HEK293 (cell line): ENCODE results near the gene CACNA1C.

Experiments
- CTCF ChIA-PET: fragments of 350-600 bp; formaldehyde crosslinking; extraction: SDS; loops from one replicate; lab custom pipeline; 2021; ENCODE audit warnings: antibody characterized with exemption; lab: Yijun Ruan, JAX
- POLR2A ChIA-PET: fragments of 300-600 bp; formaldehyde crosslinking; extraction: SDS; loops from one replicate; lab custom pipeline; 2020; ENCODE audit warnings: antibody characterized with exemption, inconsistent platforms; lab: Yijun Ruan, JAX
- H3K27ac ChIP-seq: fragments of 200-500 bp; sonication (Bioruptor generic); 2 replicates; pipeline ENCODE4 v1.5.1; 2014; ENCODE audit warnings: low read depth, low read length, control low read depth, inconsistent platforms; ENCODE audit errors: extremely low read depth
- H3K36me3 ChIP-seq, 2 experiments: fragments of 200-500 bp in 1 of 2; sonication (Bioruptor generic) in 1 of 2; 1 replicate in 1 of 2; 2 replicates in 1 of 2; pipeline ENCODE4 v1.5.1; 2014 to 2017; ENCODE audit warnings: inconsistent platforms in 2 of 2, low read length in 2 of 2; ENCODE audit not compliant: control insufficient read depth in 2 of 2, insufficient read depth in 1 of 2
- H3K4me1 ChIP-seq: fragments of 200-500 bp; sonication (Bioruptor generic); 2 replicates; pipeline ENCODE4 v1.5.1; 2014; ENCODE audit warnings: mild to moderate bottlenecking, low read length, inconsistent platforms; ENCODE audit not compliant: control insufficient read depth, insufficient read depth
- H3K4me3 ChIP-seq: 2 replicates; pipeline ENCODE4 v1.5.1; 2011; ENCODE audit warnings: low read depth, mild to moderate bottlenecking, control low read depth, low read length, moderate library complexity
- H3K9me3 ChIP-seq: fragments of 200-500 bp; sonication (Bioruptor generic); 2 replicates; pipeline ENCODE4 v1.5.1; 2014; ENCODE audit warnings: low read depth, low read length, inconsistent platforms; ENCODE audit not compliant: control insufficient read depth, insufficient read depth
- GLI2 ChIP-seq: fragments of 450-650 bp; formaldehyde crosslinking; IDR thresholded peaks from 2 replicates; pipeline ENCODE4; 2017; ENCODE audit warnings: missing biosample characterization, missing genetic modification characterization, low read depth, borderline replicate concordance
- GLIS2 ChIP-seq: fragments of 450-650 bp; formaldehyde crosslinking; IDR thresholded peaks from 2 replicates; pipeline ENCODE4 v1.5.1; 2016; ENCODE audit warnings: missing biosample characterization, missing genetic modification characterization
- KLF16 ChIP-seq: fragments of 450-650 bp; formaldehyde crosslinking; IDR thresholded peaks from 2 replicates; pipeline ENCODE4 v1.5.1; 2017; ENCODE audit warnings: missing biosample characterization, missing genetic modification characterization
- MEIS1 ChIP-seq: sonication (generic); formaldehyde crosslinking; IDR thresholded peaks from 2 replicates; pipeline ENCODE4 v1.8.1; 2022; ENCODE audit warnings: missing genetic modification reagents, mild to moderate bottlenecking, borderline replicate concordance
- TSHZ1 ChIP-seq: fragments of 450-650 bp; formaldehyde crosslinking; IDR thresholded peaks from 2 replicates; pipeline ENCODE4 v1.5.1; 2016; ENCODE audit warnings: missing biosample characterization, missing genetic modification characterization, borderline replicate concordance
- ZBTB1 ChIP-seq: fragments of 450-650 bp; formaldehyde crosslinking; IDR thresholded peaks from 2 replicates; pipeline ENCODE4 v1.5.1; 2016; ENCODE audit warnings: missing biosample characterization, missing genetic modification characterization
- ZBTB48 ChIP-seq: fragments of 450-650 bp; formaldehyde crosslinking; IDR thresholded peaks from 2 replicates; pipeline ENCODE4 v1.5.1; 2016; ENCODE audit warnings: missing biosample characterization, missing genetic modification characterization
- ZFP69B ChIP-seq: fragments of 450-650 bp; formaldehyde crosslinking; IDR thresholded peaks from 2 replicates; pipeline ENCODE4 v1.5.1; 2016; ENCODE audit warnings: missing biosample characterization, missing genetic modification characterization
- ZNF114 ChIP-seq: fragments of 450-650 bp; formaldehyde crosslinking; IDR thresholded peaks from 2 replicates; pipeline ENCODE4 v1.5.0; 2017; ENCODE audit warnings: missing biosample characterization, missing genetic modification characterization
- ZNF138 ChIP-seq: fragments of 450-650 bp; formaldehyde crosslinking; IDR thresholded peaks from 2 replicates; pipeline ENCODE4 v1.5.1; 2016; ENCODE audit warnings: missing biosample characterization, missing genetic modification characterization, borderline replicate concordance
- ZNF18 ChIP-seq: fragments of 450-650 bp; formaldehyde crosslinking; IDR thresholded peaks from 2 replicates; pipeline ENCODE4 v1.5.1; 2016; ENCODE audit warnings: missing biosample characterization, missing genetic modification characterization
- ZNF214 ChIP-seq: fragments of 450-650 bp; formaldehyde crosslinking; IDR thresholded peaks from 2 replicates; pipeline ENCODE4 v1.5.1; 2017; ENCODE audit warnings: missing biosample characterization, mild to moderate bottlenecking, missing genetic modification characterization, borderline replicate concordance
- ZNF221 ChIP-seq: fragments of 450-650 bp; formaldehyde crosslinking; IDR thresholded peaks from 2 replicates; pipeline ENCODE4 v1.5.1; 2017; ENCODE audit warnings: missing biosample characterization, missing genetic modification characterization, borderline replicate concordance
- ZNF449 ChIP-seq: fragments of 450-650 bp; formaldehyde crosslinking; IDR thresholded peaks from 2 replicates; pipeline ENCODE4 v1.5.1; 2017; ENCODE audit warnings: missing biosample characterization, mild to moderate bottlenecking, missing genetic modification characterization, moderate library complexity
- ZNF549 ChIP-seq: fragments of 450-650 bp; IDR thresholded peaks from 2 replicates; pipeline ENCODE4 v1.5.1; 2018; ENCODE audit warnings: missing biosample characterization, missing genetic modification characterization, mild to moderate bottlenecking, inconsistent platforms, moderate library complexity
- ZNF600 ChIP-seq: fragments of 450-650 bp; formaldehyde crosslinking; IDR thresholded peaks from 2 replicates; pipeline ENCODE4 v1.5.1; 2016; ENCODE audit warnings: missing biosample characterization, missing genetic modification characterization
- ZNF76 ChIP-seq: fragments of 450-650 bp; formaldehyde crosslinking; IDR thresholded peaks from 2 replicates; pipeline ENCODE4; 2016; ENCODE audit warnings: low read depth, missing biosample characterization, missing genetic modification characterization, borderline replicate concordance
- ZNF837 ChIP-seq: fragments of 450-650 bp; formaldehyde crosslinking; IDR thresholded peaks from 2 replicates; pipeline ENCODE4 v1.5.1; 2016; ENCODE audit warnings: missing biosample characterization, missing genetic modification characterization

Gene CACNA1C

GRCh38 chr12:2390850-2391390 is 338.1 kb downstream of the CACNA1C start:
- Histone ChIP-seq H3K4me1 (peaks cover 3% of the 10 kb centered on the region; the same call in 1 of the 2 replicates), H3K9me3 (no peaks in the 10 kb centered on the region), H3K27ac (no peak overlapping the region), H3K4me3 (no peak overlapping the region), H3K36me3 (no peaks in the 10 kb centered on the region)
- TF ChIP-seq ZFP69B (tag by site-specific recombination): no peak
- TF ChIP-seq ZNF549 (tag by site-specific recombination): no peak
- TF ChIP-seq GLIS2 (tag by site-specific recombination): no peak
- no peak for TF ChIP-seq ZNF114
- no peak for TF ChIP-seq ZNF18 (tag by site-specific recombination)
- no peak for TF ChIP-seq MEIS1
- TF ChIP-seq GLI2 (tag by site-specific recombination): no peak
- TF ChIP-seq ZBTB1 (tag by site-specific recombination): no peak
- TF ChIP-seq ZNF837 (tag by site-specific recombination): no peak
- ChIA-PET POLR2A (no interaction called here), CTCF (no interaction called here)

GRCh38 chr12:2391740-2392331 is 339.0 kb downstream of the CACNA1C start:
- Histone ChIP-seq H3K27ac (no peak overlapping the region), H3K4me3 (no peak overlapping the region), H3K9me3 (no peaks in the 10 kb centered on the region), H3K36me3 (no peaks in the 10 kb centered on the region), H3K4me1 (peaks cover 1% of the 10 kb centered on the region; the same call in 1 of the 2 replicates)
- ChIA-PET POLR2A (no interaction called here), CTCF (interaction anchor here (0.5 to 0.6 kb wide), 2 partner anchors 23 to 124 kb away, joined by 3 read pairs; no protein-coding TSS in a partner anchor)
- TF ChIP-seq TSHZ1 (tag by site-specific recombination) (no peak), ZNF221 (tag by site-specific recombination) (no peak), ZNF76 (tag by site-specific recombination) (no peak), ZBTB48 (tag by site-specific recombination) (no peak), ZNF214 (tag by site-specific recombination) (no peak), KLF16 (no peak), ZNF449 (tag by site-specific recombination) (no peak), ZNF18 (tag by site-specific recombination) (no peak), ZNF138 (no peak), ZNF600 (tag by site-specific recombination) (no peak)
